GM12878 (cell line): ENCODE results near the gene SLC35A4.

Experiments
- BRCA1 ChIP-seq: IDR thresholded peaks from 2 replicates; pipeline ENCODE4 v1.6.1; 2011; ENCODE audit warnings: low read depth, low read length, improper control_type of control experiment
- CREB1 ChIP-seq: IDR thresholded peaks from 2 replicates; pipeline ENCODE4 v1.6.1; 2012; ENCODE audit warnings: low read depth, mild to moderate bottlenecking, inconsistent platforms
- ELK1 ChIP-seq: IDR thresholded peaks from 2 replicates; pipeline ENCODE4 v1.6.1; 2012; ENCODE audit warnings: low read depth, low read length, improper control_type of control experiment
- FOS ChIP-seq: IDR thresholded peaks from 3 replicates; pipeline ENCODE4 v1.6.1; 2011; ENCODE audit warnings: borderline replicate concordance; ENCODE audit not compliant: insufficient read length; ENCODE audit errors: extremely low read depth
- MEF2A ChIP-seq: IDR thresholded peaks from 2 replicates; pipeline ENCODE4 v1.6.1; 2011; ENCODE audit warnings: low read depth, mild to moderate bottlenecking, low read length, moderate library complexity; ENCODE audit not compliant: insufficient read depth
- NR2C2 ChIP-seq: IDR thresholded peaks from 2 replicates; pipeline ENCODE4 v1.6.1; 2011; ENCODE audit warnings: borderline replicate concordance, low read depth; ENCODE audit not compliant: control insufficient read depth, insufficient read length
- RFX5 ChIP-seq: IDR thresholded peaks from 2 replicates; pipeline ENCODE4 v1.6.1; 2011; ENCODE audit warnings: low read depth, low read length, improper control_type of control experiment
- SUPT20H ChIP-seq: IDR thresholded peaks from 2 replicates; pipeline ENCODE4 v1.6.1; 2011; ENCODE audit warnings: low read depth, mild to moderate bottlenecking, low read length, moderate library complexity, borderline replicate concordance; ENCODE audit not compliant: control insufficient read depth
- USF2 ChIP-seq: IDR thresholded peaks from 2 replicates; pipeline ENCODE4 v1.6.1; 2011; ENCODE audit warnings: low read depth, low read length, improper control_type of control experiment, borderline replicate concordance
- ZBTB33 ChIP-seq: fragments of 450-650 bp; IDR thresholded peaks from 2 replicates; pipeline ENCODE4 v1.6.1; 2017; ENCODE audit warnings: mild to moderate bottlenecking
- TF ChIP-seq, protein P1 (sequence below), 3 experiments: IDR thresholded peaks in 2 of 3; conservative IDR thresholded peaks in 1 of 3; 2 replicates each; pipeline ENCODE4 v1.5.1; 2011; ENCODE audit warnings: low read depth in 3 of 3, low read length in 3 of 3, mild to moderate bottlenecking in 3 of 3, control low read depth in 2 of 3, moderate library complexity in 2 of 3, inconsistent platforms in 1 of 3, mixed read lengths in 1 of 3; ENCODE audit not compliant: control insufficient read depth in 2 of 3, insufficient read depth in 1 of 3; ENCODE audit errors: extremely low read depth in 1 of 3
- TF ChIP-seq, protein P2 (sequence below): IDR thresholded peaks from 2 replicates; pipeline ENCODE4 v1.6.1; 2012; ENCODE audit warnings: mild to moderate bottlenecking, low read depth, low read length

GRCh38 chr5:140540227-140540626, 24.4 kb upstream of the SLC35A4 start:
- TF ChIP-seq CREB1 (no peak), USF2 (no peak), RFX5 (no peak), NR2C2 (no peak), BRCA1 (no peak), ELK1 (no peak), ZBTB33 (no peak), FOS (no peak), SUPT20H (no peak), MEF2A (no peak)
- TF ChIP-seq, protein P1, sequence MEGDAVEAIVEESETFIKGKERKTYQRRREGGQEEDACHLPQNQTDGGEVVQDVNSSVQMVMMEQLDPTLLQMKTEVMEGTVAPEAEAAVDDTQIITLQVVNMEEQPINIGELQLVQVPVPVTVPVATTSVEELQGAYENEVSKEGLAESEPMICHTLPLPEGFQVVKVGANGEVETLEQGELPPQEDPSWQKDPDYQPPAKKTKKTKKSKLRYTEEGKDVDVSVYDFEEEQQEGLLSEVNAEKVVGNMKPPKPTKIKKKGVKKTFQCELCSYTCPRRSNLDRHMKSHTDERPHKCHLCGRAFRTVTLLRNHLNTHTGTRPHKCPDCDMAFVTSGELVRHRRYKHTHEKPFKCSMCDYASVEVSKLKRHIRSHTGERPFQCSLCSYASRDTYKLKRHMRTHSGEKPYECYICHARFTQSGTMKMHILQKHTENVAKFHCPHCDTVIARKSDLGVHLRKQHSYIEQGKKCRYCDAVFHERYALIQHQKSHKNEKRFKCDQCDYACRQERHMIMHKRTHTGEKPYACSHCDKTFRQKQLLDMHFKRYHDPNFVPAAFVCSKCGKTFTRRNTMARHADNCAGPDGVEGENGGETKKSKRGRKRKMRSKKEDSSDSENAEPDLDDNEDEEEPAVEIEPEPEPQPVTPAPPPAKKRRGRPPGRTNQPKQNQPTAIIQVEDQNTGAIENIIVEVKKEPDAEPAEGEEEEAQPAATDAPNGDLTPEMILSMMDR (IDR thresholded peaks at IDR 0.05 in 2 of 3, conservative IDR thresholded peaks at IDR 0.05 in 1 of 3; ENCODE audit: control insufficient read depth in 2 of 3, extremely low read depth in 1 of 3, insufficient read depth in 1 of 3, low read depth in 3 of 3, low read length in 3 of 3) = no peak
- TF ChIP-seq, protein P2, sequence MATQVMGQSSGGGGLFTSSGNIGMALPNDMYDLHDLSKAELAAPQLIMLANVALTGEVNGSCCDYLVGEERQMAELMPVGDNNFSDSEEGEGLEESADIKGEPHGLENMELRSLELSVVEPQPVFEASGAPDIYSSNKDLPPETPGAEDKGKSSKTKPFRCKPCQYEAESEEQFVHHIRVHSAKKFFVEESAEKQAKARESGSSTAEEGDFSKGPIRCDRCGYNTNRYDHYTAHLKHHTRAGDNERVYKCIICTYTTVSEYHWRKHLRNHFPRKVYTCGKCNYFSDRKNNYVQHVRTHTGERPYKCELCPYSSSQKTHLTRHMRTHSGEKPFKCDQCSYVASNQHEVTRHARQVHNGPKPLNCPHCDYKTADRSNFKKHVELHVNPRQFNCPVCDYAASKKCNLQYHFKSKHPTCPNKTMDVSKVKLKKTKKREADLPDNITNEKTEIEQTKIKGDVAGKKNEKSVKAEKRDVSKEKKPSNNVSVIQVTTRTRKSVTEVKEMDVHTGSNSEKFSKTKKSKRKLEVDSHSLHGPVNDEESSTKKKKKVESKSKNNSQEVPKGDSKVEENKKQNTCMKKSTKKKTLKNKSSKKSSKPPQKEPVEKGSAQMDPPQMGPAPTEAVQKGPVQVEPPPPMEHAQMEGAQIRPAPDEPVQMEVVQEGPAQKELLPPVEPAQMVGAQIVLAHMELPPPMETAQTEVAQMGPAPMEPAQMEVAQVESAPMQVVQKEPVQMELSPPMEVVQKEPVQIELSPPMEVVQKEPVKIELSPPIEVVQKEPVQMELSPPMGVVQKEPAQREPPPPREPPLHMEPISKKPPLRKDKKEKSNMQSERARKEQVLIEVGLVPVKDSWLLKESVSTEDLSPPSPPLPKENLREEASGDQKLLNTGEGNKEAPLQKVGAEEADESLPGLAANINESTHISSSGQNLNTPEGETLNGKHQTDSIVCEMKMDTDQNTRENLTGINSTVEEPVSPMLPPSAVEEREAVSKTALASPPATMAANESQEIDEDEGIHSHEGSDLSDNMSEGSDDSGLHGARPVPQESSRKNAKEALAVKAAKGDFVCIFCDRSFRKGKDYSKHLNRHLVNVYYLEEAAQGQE = no peak
